Fibroblast of skin of right biceps (primary cell): ENCODE measurements around the gene RFTN2.
"Not testable (repeated sequence)": the region's sequence is repeated elsewhere in the genome, so short reads cannot be mapped to it uniquely, and the experiment has no call there.

Source experiments
- DNase-seq: peaks from one replicate; pipeline ENCODE4 v3.0.0-alpha.2; 2013

The RFTN2 gene

DNA sequence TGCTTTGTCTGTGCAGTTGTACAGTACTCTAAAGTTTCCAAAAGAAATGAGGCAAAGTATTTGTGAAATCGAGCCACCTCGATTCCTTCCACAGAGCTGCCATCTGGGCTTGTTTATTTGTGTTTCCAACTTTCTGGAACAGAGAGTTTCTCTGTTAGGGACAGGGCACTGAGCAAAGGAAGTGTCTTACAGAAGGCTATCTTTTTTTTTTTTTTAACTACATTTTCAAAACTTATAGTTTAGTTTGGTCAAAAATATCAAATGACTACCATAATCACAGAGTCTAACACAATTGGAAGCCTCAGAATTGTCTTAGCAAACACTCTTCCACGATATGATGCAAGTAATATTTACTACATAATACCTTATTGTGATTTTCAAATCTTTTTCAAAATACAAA is 796 bp downstream of the RFTN2 start:
- no peak for DNase-seq

DNA sequence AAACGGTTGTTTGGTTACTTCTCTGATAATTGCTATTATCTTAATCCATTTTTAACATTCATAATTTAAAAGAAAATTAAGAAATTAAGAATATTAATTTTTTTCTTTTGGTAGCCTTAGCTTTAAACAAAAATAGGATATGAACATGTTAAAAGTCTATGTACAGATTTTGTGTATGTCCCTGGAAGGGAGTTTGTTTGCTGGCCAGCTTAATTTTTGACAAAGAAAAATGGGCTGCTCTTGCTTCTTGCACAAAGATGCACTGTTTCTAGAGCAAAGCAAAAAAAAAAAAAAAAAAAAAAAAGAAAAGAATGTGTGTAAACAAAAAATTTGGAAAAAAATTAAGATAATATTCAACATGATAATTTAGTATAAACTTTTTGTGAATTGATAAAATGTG is 1.3 kb downstream of the RFTN2 start:
- no peak for DNase-seq

DNA sequence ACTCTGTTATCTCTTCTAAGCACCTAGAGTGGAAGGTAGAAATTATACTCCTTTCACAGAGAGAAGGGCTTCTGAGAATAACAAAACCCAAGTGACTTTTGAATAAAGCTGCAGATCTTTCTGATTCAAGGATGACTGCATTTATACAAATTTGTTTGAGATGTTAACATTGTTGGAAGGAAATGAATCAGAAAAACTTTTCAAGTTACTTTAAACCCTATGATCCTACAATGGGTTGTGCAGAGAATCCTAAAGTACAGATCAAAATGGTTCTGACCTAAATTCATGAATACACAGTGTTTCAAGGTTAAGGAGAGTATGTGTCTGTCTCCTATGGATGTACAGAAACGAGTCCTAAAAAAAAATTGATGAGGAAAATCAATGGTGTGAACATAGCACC is 1.8 kb downstream of the RFTN2 start:
- DNase-seq: no peak

DNA sequence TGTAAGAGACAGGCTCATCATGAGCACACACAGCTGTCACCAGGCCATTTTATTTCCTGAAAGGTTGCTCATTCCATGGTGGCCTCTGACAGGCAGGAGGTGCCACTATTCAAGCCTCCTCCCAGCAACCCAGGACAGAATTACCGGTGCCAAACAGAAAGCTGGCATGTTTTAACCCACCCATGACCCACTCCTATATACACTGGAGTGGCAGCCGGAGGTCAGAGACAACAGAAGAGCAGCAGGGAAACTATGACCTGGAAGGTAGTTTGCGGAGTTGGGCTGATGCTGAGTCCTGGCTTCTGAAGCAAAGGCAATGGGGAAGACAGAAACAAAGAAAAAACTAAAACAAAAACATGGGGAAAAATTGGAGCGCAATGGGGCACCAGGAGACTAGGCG is 2.3 kb downstream of the RFTN2 start:
- DNase-seq: no peak

DNA sequence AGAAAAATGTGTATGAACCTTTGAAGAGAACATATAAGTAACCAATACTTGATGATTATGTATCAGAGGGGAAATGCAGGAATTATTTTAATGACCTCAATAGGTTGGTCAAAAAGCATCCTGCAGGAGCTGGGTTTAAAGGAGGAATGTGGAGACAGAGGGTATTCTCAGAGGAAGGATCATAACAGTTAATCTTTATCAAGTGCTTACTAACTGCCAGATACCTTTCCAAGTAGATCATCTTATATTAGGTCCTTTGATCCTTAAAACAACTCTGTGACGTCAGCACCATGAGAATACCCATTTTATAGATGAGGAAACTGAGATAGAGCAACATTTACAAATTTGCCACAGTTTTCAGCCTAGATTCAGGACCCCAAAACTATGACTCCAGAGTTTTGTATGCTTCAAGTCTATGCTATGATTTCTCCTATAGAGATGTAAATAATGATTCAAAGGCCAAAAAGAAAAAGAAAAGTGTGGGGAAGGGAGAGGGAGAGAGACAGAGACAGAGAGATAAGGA is 3.0 kb downstream of the RFTN2 start:
- DNase-seq: no peak

DNA sequence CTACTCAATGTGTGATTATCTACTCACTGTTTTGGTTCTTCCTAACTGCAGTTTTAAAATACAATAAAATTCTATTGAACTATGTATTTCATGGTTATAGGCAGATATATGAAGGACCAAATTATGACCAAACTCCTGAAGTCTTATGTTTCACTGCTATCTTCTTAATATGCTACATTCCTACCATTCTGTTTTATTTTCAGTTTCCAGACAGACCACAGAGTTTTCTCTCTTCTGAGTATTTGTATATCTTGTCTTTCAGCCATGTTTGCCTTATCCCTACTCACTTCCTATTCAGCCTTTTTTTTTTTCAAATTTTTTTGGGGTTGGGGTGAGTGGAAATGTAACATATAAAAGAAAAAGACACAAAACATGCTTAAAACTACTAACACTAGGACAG is 6.3 kb downstream of the RFTN2 start:
- DNase-seq: no peak

DNA sequence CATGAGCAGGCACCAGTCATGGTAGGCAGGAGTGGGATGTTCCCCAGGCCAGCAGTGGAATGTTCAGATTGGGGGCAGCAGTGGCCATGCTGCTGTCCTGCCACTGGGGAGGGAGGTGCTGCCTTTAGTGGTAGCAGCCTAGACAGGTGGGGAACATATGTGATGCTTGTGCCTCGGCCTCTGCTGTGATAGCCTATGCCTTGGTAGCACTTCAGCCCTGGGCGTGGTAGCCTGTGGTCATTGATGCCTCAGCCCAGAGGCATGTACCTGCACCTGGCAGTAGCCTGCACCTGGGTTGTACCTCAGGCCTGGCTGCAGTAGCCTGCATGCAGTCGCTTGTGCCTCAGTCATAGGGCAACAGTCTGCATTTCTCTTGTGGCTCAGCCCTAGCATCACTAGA is 7.1 kb downstream of the RFTN2 start:
- DNase-seq: no peak

DNA sequence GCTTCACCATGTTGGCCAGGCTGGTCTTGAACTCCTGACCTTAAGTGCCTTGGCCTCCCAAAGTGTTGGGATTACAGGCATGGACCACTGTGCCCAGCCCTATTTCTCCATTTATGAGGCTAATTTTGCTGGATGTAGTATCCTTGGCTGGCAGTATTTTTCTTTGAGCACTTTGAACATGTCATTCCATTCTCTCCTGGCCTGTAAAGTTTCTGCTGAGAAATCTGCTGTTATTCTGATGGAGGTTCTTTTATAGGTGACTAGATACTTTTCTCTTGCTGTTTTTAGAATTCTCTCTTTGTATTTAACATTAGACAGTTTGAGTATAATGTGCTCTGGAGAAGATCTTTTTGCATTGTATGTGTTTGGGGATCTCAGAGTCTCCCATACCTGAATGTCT is 9.1 kb downstream of the RFTN2 start:
- no peak for DNase-seq

DNA sequence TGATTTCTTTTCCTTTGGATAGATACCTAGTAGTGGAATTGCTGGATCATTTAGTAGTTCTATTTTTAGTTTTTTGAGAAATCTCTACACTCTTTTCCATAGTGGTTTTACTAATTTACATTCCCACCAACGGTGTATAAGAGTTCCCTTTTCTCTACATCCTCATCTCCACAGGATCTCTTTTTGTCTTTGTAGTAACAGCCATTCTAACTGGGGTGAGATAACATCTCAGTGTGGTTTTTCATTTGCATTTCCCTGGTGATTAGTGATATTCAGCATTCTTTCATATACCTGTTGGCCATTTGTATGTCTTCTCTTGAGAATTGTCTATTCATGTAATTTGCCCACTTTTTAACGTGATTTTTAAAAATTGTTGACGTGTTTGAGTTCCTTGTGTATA is 13.8 kb downstream of the RFTN2 start:
- DNase-seq: no peak

DNA sequence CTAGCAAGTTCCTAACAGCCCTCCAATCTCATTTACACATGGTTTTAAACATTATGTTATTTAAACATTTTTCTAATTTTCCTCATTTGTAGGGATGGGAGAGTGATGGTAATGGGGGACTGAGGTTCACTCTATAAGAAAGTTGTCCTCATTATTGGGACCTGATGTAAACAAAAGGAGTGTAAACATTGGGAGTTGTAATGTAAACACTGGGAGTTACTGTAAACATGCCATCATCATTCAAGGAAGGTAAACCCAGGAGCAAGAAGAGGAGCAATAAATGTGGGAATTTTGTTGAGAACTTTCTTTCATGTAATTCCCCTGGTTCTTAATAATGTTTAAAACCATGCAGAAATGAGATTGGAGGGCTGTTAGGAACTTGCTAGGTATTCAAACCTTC is 17.8 kb downstream of the RFTN2 start:
- no peak for DNase-seq

DNA sequence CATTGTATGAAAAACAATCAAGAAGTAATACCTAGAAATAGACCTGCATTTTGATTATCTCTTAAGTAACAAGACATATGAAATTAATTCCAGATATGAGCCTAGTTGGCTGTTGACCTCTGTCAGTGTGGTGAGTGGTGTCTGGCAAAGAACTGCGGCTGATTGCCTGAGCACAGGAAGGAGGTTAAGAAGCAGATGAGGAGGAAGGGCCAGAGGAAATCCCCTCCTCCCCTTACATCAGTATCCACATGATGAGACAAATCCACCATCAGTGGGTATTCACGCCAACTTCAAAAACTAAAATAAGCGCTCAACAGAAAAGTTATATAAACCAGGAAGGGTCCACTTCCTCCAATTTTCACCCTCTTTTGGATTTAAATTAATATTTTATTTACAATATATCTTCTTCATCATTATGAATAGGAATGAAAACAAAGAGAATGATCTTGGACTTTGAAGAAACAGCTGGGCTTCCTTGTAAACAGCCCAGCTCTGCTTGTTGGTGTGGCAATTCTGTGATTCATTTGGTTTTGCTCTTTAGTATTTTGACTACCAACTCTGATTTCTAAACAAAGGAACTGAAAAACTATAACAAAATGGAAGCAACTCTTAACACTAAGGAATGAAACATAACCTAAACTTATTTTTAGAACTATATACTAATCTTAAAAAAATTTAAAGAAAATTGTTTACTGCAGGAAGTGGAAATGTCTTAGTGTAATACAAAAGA is 27.3 kb downstream of the RFTN2 start:
- DNase-seq: peak; percentile 9

DNA sequence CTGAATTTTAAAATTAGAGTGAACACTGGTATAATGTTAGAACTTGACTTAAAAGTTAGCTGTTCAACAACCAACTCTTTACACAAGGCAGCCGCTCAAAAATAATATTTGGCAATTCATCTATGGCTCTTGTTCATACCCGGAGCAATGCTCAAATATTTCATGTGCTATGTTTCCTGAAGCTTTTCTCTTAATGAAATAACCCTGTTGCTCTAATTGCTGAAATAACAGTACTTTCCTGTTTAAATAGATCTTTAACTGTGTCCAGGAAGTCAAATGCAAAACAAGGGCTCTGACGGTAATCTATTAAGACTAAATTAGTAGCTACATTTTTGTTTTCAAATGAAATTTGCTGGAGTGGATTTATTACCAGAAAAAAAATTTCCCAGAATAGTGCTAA is 33.7 kb downstream of the RFTN2 start:
- no peak for DNase-seq

DNA sequence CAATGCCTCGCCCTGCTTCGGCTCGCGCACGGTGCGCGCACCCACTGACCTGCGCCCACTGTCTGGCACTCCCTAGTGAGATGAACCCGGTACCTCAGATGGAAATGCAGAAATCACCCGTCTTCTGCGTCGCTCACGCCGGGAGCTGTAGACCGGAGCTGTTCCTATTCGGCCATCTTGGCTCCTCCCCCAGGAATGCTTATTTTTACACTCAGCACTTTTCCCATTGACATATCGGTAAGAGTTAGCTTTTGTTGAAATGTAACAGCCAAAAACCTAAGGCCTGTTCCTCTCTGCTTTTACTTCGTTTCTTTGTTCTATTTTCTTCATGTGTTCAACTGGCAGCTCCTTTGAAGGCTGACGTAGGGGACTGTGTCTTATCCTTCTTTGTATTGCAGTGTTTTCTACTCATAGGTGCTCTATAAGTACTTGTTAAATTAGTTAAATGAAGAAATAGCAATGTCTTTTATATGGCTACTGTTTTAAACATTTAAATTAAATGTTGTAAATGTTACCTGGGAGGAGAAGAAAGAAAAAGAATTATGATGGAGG is 34.7 kb downstream of the RFTN2 start:
- not testable (repeated sequence) for DNase-seq

DNA sequence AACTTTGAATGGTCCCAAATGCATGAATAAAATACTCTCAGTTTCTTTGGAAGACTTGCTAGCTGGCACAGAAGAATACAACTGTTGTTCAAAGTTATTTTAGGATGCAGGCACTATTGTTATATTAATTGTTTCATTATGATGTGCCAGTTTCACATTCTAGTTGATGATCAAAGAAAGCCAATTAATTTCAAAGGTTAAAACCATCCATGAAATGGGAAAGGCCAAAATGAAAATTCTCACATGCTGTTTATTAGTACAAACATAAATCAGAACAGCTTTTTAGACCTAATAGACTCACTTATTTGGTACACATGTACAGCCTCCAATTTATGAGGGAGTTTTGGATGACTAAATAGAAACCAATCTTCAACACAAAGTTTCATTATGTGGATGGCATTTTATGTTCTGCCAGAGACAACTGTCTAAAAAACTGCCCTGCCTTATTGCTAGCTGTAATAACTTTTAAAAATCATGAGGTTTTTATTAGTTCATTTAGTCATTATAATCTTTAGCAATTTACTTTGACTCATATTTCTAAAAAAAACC is 42.2 kb downstream of the RFTN2 start:
- no peak for DNase-seq

DNA sequence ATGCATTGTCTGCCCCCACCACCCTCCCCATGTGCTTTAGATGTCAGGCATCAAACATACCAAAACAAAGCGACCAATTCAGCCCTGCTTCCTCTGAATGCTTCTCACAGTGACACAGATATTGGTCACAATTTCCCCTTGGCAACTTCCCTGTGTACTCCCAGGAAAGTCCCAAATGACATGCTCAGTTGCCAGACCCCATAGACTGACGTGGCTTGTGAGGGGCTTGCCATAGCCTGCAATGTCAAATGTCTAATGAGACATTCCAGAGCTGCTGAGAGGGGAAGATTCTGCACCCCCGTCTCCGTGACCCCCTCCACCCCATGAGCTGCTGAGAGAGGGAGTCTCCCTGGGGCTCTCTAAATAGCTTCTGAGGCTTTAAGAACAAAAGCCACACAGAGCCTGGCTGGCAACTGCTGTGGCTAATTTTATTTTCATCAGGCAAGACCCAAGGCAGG is 47.3 kb downstream of the RFTN2 start:
- DNase-seq: peak; percentile 48

DNA sequence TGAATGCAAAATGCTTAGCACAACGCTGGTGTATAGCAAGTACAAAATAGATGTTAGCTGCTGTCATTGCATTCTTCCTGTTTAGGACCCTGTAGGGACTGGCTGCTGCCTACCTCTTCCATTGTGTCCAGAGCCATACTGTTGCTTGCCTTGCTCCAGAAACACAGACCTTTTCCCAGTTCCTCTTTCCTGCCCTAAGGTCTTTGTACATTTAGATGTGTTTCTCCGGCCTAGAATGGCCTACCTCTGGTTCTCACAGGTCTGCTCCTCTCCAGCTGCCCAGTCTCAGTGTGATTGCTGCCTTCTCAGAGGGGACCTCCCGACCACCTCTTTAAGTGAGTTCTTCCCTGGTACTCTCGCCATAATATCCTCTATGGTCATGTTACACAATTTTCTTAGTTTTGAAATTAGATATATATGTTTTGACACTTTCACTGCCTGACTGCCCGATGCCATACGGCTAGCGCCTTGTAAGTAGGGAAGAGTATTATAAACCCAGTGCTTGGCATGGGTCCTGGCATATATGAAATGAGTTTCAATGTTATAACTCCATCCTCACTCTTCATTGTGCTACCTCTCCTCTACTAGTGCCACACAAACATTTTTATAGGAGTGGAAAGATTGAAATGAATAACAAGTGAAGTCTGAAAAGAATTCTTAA is 48.3 kb downstream of the RFTN2 start:
- no peak for DNase-seq

DNA sequence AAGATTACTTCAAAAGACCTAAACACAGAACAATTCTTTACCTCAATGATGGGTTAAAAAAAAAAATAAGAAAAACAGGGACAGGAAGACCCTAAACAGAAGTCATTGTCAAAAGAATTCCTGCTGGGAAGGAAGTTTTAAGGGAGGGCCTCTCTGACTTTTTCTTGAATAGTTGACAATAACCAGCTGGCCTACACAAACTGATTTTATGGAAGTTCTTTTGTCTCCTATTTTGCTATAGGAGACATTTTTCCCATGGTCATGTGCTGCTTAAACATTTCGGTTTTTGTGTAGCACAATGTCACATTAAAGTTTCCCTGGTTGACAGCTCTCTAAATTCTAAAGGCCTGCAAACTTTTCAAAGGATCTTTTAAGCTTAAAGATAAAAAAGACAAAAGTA is 55.3 kb downstream of the RFTN2 start:
- DNase-seq: no peak

DNA sequence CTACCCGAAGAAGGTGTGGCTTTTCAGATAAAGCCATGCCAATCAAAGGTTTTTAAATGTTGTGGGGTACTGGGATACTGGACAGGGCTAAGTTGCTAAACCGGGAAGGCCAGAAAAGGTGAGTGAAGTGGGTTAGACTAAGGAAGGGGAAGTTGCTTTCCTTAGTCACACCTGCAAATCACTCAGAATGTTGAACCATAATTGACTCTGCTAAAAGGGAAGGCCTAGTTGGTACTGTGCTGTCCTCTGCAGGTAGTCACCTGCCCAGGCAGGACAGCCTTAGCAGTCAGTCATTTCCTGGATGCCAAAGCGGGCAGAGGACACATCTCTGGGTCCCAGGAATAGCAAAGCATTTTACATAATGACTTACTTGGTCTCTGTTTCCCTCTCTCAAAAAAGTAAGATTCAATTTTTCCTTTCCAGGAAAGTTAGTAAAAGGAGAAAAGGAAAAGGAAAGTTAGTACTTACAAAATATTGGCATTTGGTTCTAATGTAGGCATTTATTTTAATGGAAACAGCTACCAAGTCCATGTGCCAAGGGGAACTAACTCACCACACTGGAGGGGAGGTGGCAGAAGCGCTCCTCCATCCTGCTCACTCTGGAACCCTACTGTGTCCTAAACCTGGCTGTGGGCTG is 60.3 kb downstream of the RFTN2 start:
- no peak for DNase-seq

DNA sequence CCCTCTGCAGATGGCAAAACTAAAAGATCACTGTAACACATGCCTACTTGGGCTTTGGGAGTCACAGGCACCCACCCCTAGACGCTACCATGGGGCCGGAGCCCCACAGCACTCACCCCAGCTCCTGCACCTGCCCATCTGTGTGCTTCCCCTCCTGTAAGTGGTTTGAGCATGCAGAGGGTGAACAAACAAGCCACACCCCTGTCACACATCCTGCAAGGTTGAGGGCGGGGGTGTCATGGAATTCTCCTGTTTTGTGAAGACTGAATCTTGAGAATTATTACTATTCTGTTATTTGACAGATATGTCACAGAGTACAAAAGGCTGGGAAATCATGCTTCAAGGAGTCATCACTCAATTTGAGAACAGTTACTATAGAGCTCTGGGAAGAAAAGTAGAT is 60.9 kb downstream of the RFTN2 start:
- no peak for DNase-seq

DNA sequence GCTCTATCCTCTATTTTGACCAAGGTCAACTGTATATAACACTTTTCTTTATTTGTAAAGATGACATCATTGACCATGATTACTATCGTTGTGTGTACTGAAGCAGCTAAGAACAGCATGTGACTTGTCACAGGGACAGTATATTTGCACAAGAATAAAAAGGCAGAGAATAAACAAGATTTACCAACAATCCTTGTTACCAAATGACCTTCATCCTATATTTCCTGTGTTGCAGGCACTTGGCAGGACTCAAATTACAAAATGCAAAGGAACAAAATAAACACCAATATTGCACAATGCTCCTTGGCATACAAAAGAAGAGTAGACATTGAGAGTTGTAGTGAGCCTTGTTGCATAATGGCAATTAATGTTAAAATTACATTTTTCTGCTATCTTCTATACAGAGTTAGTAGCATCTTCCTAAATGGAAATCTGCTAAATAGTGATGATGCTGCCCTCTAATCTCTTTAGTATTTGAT is 61.8 kb downstream of the RFTN2 start:
- no peak for DNase-seq

DNA sequence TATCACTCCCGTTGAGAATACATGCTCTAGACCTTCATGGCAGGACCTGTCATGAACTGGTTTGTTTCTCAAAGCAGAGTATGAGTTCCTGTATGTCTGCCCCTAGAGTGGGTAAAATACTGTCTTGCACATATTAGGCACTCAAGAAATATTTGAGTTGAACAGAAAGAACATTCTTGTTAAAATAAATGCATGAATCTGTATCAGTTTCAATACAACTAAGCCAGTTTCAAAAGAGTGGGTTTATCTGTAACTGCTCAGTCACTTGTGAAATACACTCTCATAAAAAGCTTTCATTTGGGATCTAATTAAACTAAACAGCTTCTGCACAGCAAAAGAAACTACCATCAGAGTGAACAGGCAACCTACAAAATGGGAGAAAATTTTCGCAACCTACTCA is 69.2 kb downstream of the RFTN2 start:
- DNase-seq: no peak

DNA sequence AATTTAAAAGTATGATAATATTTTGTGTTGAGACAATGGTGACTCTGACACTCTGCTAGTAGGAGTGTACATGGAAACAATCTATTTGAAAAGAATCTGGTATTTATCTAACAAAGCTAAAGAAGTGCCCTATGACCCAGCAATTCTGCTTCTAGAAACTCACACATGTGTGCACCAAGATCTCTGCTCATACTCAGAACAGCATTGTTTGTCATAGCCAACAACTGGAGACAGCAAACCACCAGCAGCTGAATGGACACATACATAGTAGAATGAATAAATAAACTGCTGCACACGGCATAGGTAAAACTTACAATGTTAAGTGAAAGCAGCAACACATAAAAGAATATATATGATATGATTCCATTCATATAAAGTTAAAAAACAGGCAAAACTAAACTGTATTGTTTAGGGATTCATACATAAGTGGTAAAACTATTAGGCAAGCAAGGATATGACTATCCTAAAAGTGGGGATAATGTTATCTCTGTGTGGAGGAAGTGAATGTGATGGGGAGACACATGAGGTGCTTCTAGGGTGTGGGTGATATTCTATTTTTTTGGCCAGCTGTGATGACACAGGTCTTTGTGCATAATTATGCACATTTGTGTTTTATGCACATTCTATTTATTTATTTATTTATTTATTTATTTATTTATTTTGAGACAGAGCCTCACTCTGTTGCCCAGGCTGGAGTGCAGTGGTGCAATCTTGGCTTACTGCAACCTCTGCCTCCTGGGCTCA is 71.1 kb downstream of the RFTN2 start:
- no peak for DNase-seq

DNA sequence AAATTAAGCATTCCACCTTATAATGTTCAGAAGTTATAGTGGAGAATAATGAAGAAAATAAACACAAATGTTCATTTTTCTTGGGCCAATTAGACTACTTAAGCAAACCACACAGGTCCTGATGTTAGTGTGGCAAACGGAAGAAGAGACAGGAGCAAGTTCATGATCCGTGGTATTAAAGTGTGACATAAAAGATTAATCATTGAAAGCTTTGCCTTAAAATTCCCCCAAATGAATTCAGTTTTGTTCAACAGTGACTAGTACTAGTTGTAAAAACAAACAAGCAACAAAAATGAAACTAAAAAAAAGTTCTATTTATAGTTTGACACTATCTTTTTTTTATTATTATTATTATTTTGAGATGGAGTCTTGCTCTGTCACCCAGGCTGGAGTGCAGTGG is 73.7 kb downstream of the RFTN2 start:
- no peak for DNase-seq
